ENCODE results near the gene SYVN1. TPM values are rescaled to one million over a fixed set of nuclear protein-coding genes. Genes with fewer than 3 reads are reported as not detected.

Gene SYVN1
- total RNA-seq, 2 experiments from 2014 or later = 89.1 to 96.8 TPM

GRCh38 chr11:65102142-65103095, 31.9 kb downstream of the SYVN1 start:
- Histone ChIP-seq H3K27ac (ENCODE audit: low read depth in 1 of 2, low read length in 2 of 2) (no peak overlapping the region), H3K4me3 (ENCODE audit: low read length) (no peak overlapping the region), H3K27me3 (ENCODE audit: control insufficient read depth in 1 of 2, insufficient read depth in 2 of 2, low read length in 2 of 2) (no peaks in the 10 kb centered on the region), H3K9me3 (ENCODE audit: control insufficient read depth in 1 of 2, insufficient read depth in 1 of 2, low read length in 2 of 2) (no peaks in the 10 kb centered on the region), H3K4me1 (ENCODE audit: insufficient read depth, low read length) (peaks cover 7% of the 10 kb centered on the region), H3K36me3 (ENCODE audit: insufficient read depth, low read length) (peaks cover 46% of the 10 kb centered on the region)
- ATAC-seq (ENCODE audit: poor library complexity) (no peak), DNase-seq (no peak)
- no peaks in the 10 kb centered on the region for H3K9me3 Mint-ChIP-seq
- no peak overlapping the region for H3K27ac Mint-ChIP-seq
- no peak overlapping the region for H3K4me3 Mint-ChIP-seq
- peaks cover 15% of the 10 kb centered on the region for H3K4me1 Mint-ChIP-seq (ENCODE audit: low read depth)
- peaks cover 73% of the 10 kb centered on the region for H3K36me3 Mint-ChIP-seq (ENCODE audit: low read depth)
- H3K27me3 Mint-ChIP-seq = no peaks in the 10 kb centered on the region
- POLR2A ChIA-PET = interaction anchor here (0.8 to 0.9 kb wide), 2 partner anchors 10 to 20 kb away, joined by 3 read pairs; partner anchors contain the start of genes FAU and MRPL49
- CTCF ChIA-PET = interaction anchor here (0.9 to 6.6 kb wide), 3 partner anchors 9 to 15 kb away, joined by 3 to 58 read pairs (median 3); partner anchors contain the start of genes TM7SF2 and ZNHIT2
- intact Hi-C loops (cut with DNase I, micrococcal nuclease) = no loop called here
- no peak for TF ChIP-seq CTCF (IDR thresholded peaks at IDR 0.05)

- Mint-ChIP-seq H3K27ac (no peak overlapping the region), H3K9me3 (no peaks in the 10 kb centered on the region)
- peaks cover 38% of the 10 kb centered on the region for H3K36me3 ChIP-seq (ENCODE audit: insufficient read depth, low read length)
Measured at GRCh38 chr11:65100674-65101350, 33.5 kb downstream of the SYVN1 start.

More at GRCh38 chr11:65100674-65101350, 33.5 kb downstream of the SYVN1 start:
- TF ChIP-seq CTCF (IDR thresholded peaks at IDR 0.05) = no peak
- Mint-ChIP-seq H3K27me3 (no peaks in the 10 kb centered on the region), H3K4me3 (no peak overlapping the region), H3K4me1 (ENCODE audit: low read depth) (peaks cover 17% of the 10 kb centered on the region), H3K36me3 (ENCODE audit: low read depth) (peaks cover 67% of the 10 kb centered on the region)
- ATAC-seq (ENCODE audit: poor library complexity) (no peak), DNase-seq (no peak)
- H3K9me3 ChIP-seq (ENCODE audit: control insufficient read depth in 1 of 2, insufficient read depth in 1 of 2, low read length in 2 of 2) = no peaks in the 10 kb centered on the region
- H3K27me3 ChIP-seq (ENCODE audit: control insufficient read depth in 1 of 2, insufficient read depth in 2 of 2, low read length in 2 of 2) = no peaks in the 10 kb centered on the region
- peaks cover 18% of the 10 kb centered on the region for H3K4me1 ChIP-seq (ENCODE audit: insufficient read depth, low read length)
- H3K27ac ChIP-seq (ENCODE audit: low read depth in 1 of 2, low read length in 2 of 2) = no peak overlapping the region
- no peak overlapping the region for H3K4me3 ChIP-seq (ENCODE audit: low read length)
- intact Hi-C loops (cut with DNase I, micrococcal nuclease) = no loop called here
- POLR2A ChIA-PET = interaction anchor here (1.1 to 1.8 kb wide), 2 partner anchors 17 to 35 kb away, joined by 4 read pairs; partner anchors contain the start of gene ZNHIT2
- CTCF ChIA-PET = interaction anchor here (0.7 to 6.6 kb wide), 3 partner anchors 11 to 278 kb away, joined by 3 to 58 read pairs (median 4); partner anchors contain the start of genes ARL2 and TM7SF2

All from CD4-positive, alpha-beta T cell (primary cell).